Hematopoietic multipotent progenitor cell treated with erythropoietin and hydrocortisone succinate and interleukin-3 and kit ligand, for 15 days (in vitro differentiated cells): ENCODE measurements around the gene CLECL1.
"Not testable (repeated sequence)": the region's sequence is repeated elsewhere in the genome, so short reads cannot be mapped to it uniquely, and the experiment has no call there.

Experiments
- DNase-seq: peaks from one replicate; pipeline ENCODE4 v3.0.0-alpha.2; 2015; ENCODE audit warnings: low spot score

Gene CLECL1

DNA sequence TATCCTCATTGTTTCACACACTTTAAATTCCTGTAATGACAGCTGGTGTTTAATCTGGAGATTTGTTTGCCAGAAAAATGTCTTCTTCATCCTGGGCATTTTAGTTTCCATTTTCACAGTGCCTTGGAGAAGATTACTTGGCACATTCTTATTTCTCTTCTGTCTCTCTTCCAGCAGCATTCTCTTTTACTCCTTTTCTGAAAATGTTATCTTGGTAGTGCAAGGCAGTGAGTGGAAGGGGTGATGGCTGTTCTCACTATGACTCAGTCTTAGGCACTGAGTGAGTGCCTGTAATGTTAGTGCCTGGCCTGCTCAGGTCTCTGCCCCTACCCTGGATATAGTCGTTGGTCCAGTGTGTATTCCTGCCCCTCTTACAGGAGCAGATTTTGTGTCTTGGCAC, 13.1 kb downstream of the CLECL1 start:
- DNase-seq: no peak

DNA sequence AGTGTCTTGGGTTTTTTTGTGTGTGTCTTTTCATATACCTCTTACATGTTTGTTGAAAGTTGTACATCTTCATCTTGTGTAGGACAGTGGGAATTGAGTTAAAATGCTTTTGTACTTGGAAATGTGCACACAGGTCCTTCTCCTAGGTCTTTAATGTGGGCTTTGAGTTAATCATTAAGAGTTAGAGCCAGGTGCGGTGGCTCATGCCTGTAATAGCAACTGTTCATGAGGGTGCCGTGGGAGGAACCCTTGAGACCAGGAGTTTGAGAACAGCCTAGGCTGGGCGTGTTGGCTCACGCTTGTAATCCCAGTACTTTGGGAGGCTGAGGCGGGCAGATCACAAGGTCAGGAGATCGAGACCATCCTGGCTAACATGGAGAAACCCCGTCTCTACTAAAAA, 13.9 kb downstream of the CLECL1 start:
- DNase-seq: no peak

DNA sequence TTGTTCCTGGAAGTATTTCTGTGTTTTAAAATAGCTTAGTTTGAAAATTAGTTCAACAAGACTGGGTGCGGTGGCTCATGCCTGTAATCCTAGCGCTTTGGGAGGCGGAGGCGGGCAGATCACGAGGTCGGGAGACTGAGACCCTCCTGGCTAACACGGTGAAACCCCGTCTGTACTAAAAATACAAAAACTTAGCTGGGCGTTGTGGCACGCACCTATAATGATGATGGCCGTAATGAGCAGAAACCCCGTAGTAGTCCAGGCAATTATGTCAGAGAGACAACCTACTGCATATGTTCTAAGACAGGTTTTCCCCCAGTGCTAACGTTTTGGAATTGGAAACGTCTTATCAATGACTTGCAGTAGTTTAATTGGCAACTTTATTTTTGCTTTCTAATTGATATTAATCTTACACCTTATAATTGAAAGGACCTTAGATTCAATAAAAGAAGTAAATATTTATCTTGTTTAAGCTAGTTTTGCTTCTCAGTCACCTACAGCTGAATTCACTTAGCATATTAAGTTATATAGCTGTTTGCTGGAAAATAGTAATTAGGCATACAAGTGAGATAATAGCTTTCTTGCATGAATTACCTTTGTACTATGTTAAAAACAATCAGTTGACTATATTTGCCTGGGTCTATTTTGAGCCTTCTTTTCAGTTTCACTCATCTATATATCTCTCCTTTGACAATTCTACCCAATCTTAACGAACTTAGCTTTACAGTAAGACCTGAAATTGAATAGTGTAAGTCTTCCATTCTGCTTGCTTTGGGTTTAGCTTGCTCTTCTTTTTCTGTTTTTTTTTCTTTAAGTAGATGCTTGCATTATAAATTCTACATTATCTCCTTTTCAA, 15.6 kb downstream of the CLECL1 start:
- no peak for DNase-seq

DNA sequence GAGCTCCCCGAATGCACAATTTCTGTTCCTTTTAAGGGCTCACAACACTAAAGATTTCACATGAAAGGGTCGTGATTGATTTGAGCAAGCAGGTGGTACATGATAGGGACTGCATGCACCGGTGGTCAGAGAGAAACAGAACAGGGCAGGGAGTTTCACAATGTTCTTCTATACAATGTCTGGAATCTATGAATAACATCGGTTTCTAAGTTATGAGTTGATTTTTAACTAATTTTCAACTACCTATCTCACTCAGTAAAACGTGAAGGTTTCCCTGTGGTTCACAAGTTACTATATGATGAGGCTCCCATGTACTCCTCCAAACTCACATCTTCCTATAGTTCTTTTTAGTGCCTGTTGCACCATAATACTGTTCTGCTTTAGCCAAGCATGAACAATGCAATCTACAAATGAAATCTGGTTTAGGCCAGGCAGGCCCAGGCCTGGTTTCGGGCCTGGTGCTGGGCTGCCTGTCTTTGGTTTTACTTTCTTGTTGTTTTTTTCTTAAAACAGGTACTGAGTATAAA, 19.8 kb downstream of the CLECL1 start:
- DNase-seq: not testable (repeated sequence)

DNA sequence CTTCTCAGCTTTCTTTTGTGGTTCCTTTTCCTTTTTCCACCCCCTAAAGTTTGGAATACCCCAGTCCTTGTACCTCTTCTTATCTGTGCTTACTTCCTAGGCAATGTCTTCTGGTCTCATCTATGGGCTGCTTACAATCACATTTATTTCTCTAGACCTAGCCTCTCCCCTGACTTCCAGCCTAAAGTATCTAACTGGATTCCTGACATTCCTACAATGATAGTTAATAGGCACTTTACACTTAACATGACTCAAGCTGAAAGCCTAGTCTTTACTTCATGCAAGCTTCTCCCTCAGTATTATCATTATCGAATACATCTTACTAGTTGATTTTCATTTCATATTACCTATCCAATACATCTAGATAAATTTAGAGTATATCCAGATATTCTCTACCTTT, 21.2 kb downstream of the CLECL1 start:
- no peak for DNase-seq

DNA sequence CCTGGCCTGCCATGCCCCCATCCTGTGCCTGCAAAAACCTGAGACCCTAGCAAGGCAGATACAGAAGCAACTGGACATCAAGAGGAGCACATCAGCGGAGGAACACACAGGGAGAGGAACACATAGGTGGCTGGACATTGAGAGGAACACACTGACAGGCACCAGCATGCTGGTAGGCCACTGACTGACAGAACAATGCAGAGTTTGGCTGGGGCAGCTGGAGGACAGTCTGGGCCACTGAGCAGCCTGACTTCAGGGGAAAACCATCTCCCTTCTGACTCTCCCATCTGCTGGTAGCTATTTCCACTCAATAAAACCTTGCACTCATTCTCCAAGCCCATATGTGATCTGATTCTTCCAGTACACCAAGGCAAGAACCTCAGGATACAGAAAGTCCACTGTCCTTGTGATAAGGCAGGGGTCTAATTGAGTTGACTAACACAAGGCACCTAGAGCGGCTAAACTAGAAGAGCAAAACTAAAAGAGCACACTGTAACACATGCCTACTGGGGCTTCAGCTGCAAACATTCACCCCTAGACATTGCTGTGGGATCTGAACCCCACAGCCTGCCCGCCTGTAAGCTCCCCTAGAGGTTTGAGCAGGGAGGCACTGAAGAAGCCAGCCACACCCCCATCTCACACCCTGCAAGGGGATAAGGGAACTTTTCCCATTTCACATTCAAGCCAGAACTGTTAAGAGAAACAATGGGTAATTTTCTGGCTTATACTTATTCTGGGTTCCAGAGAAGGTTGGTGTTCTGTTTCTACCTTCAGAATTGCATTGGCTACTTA, 22.1 kb downstream of the CLECL1 start:
- no peak for DNase-seq

DNA sequence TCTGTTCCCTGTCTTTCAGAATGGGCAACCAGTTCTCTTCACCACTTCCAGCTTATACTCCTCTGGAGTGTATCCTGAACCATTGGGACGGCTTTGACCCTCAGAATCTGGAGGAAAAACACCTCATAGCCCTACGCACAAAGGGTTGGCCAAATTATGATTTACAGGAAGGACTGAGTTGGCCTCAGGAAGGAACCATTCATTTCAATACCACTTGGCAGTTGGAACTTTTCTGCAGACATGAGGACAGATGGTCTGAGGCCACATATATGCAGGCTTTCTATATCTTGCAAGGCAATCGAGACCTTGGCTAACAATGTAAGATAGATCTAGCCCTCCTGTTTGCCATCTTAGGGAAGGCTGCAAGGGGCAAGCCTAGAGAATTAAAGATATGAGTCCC, 24.0 kb downstream of the CLECL1 start:
- no peak for DNase-seq

DNA sequence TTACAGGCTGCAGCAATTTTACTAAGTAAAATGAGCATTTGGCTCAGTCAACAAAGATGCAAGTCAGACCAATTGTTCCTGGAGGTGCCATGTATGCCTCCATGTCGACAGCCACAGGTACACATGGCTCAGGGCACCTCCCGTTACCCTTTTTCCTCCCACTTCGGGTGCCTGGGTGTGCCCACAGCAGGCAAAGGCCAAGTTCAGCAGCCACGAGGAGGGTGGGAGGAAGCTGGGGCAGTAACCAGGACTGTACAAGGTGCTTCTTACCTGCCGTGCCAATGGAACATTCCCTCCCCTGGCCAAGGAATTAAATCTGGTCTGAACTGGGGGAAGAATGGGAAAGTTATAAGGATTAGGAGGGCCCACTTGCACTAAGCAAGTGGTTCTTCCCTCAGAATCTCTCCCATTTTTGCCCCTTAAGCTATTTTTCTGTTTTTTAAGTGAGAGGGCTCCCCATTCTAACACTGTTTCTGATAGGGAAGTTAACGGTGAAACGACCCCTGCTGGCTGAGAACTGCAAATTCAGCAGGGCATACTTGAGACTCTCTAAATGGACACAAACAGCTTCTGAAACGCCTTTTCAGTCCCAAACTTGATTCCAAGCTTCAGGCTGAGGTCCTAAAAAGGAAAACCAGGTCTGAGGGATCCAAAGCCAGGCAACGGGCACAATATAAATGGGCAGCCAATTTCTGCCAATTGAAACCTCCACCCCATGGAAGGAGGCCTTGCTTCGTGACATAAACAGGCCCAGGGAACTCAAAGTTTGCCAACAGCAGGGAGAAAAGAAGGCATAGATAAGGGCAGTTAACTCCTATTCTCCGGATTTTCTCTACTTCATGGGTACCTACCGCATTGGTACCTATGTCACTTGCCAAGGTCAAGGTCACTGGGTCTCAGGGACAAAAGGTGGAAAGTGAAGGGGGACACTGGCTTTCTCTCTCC, 24.8 kb downstream of the CLECL1 start:
- DNase-seq: peak; percentile 68

DNA sequence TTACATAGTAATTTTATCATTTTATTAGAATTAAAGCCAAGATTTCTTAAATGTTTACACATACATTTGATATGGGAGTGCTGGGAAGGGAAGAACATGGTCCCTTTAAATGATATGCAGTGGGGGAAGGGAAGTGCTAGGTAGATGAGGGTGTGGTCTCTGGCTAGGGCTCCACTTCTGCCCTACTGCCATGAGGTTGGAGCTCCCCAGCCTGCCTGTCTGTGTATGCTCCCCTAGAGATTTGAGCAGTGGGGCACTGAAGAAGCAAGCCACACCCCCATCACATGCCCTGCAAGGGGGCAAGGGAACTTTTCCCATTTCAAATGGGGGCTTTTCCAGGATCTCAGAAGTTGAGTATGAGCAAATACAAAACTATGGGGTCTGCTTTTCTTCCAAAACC, 25.5 kb downstream of the CLECL1 start:
- no peak for DNase-seq

DNA sequence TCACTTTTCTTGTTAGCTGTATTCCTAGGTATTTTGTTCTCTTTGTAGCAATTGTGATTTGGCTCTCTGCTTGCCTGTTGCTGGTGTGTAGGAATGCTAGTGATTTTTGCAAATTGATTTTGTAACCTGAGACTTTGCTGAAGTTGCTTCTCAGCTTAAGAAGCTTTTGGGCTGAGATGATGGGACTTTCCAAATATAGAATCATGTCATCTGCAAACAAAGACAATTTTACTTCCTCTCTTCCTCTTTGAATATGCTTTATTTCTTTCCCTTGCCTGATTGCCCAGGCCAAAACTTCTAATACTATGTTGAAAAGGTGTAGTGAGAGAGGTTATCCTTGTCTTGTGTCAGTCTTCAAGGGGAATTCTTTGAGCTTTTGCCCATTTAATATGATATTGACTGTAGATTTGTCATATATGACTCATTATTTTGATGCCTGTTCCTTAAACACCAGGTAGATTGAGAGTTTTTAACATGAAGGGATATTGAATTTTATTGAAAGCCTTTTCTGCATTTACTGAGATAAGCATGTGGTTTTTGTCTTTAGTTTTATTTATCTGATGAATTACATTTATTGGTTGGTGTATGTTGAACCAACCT, 26.7 kb downstream of the CLECL1 start:
- DNase-seq: no peak

DNA sequence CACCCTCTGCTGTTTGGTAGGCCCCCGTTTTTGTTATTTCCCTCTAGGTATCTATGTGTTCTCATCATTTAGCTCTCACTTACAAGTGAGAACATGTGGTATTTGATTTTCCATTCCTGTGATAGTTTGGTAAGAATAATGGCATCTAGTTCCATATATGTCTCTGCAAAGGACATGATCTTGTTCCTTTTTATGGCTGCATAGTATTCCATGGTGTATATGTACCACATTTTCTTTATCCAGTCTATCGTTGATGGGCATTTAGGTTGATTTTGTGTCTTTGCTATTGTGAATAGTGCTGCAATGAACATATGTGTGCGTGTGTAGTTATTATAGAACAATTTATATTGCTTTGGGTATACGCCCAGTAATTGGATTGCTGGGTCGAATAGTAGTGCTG, 28.3 kb downstream of the CLECL1 start:
- not testable (repeated sequence) for DNase-seq

DNA sequence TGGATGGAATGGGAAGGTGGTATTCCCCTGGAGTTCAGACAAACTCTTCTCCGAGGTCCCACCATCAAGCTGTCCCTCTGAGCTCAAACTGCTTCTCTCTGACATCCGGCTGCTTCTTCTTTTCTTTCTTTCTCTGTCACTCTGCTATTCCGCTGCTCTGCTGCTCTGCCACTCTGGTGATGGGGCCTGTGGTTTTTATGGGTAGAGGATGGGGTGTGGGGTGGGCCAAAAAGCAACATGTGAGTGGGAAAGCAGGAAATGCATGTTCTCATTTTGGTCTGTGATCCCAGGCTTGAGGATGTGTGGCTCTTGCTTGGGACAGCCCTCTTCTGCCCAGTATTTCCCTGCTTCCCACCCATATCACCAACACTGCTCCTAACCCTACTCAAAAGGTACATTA, 30.6 kb downstream of the CLECL1 start:
- no peak for DNase-seq

DNA sequence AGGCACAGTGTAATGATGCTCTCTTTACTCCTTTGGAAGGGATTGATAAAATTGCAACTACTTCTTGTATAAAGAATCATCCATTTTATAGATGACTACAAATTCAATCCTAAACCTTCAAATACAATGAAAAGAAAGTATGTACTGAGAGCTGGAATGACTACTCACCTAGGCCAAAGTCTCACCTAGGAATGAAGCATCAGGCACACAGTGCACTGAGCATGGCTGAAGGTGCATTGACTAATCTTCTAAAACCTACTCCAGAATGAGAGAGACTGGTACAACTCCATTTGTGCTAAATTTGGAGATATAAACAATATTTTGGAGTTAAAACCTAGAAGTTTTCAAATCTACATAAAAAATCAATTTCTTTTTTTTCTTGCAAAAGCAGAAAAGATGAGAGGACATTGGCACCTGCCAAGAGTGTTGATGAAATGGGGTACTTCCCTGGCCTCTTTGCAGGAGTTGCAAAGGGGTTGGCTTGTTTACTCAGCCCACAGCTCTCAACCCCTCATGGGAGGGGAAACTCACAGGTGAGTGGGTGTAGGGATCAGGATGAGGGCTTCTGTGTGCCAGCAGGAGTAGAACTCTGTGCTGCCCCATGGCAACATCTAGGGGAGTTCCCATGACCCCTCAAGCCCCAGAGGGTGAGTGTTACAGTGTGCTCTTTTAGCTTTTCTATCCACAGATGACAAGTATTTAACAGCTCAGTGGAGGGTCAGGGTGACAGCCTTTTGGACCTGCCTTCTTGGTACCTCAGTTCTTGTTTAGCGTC, 31.3 kb downstream of the CLECL1 start:
- no peak for DNase-seq

DNA sequence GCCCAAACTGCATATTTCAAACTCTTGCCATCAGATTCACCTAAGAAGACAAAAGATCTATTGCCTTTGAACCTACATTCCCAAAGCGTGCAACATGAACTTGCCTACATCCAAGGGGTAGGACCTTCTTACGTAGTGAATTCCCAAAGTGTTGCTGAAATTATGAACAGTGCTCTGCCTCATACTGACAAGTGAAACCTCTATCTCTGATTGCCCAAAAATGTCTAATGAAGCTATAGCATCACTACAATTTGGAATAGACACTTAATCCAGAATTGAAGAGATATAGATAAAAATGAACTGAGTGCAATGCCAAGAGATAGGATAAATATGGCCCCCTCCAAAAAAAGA, 32.3 kb downstream of the CLECL1 start:
- DNase-seq: no peak

DNA sequence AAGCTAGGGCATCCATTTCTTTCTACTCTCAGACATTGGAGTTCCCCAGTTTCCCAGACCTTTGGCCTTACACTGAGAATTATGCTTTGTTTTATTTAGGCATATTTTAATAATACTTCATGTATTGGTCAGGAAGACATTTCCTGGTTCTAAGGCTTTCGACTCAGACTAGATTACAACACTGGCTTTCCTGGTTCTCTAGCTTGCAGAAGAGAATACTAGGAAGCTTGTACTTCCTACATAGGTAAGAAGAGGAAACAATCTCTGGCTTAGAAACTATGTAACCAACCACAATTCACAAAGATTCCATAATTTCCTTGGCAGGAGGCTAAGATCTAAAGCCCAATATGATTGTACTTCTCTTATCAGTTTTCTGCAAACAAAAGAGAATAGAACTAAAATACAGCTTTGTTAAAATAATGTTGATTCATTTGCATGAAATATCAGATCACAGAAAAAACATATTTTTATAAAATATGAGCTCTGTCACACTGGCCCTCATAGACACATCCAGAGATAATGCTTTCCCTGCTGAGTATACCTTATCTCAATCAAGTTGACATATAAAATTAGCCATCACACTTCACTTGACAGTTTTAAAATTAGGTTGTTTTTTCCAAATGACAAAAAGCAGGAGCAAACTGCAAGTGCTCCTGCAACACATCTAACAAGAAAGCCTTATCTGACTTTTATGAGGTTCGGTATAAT, 32.8 kb downstream of the CLECL1 start:
- DNase-seq: no peak

DNA sequence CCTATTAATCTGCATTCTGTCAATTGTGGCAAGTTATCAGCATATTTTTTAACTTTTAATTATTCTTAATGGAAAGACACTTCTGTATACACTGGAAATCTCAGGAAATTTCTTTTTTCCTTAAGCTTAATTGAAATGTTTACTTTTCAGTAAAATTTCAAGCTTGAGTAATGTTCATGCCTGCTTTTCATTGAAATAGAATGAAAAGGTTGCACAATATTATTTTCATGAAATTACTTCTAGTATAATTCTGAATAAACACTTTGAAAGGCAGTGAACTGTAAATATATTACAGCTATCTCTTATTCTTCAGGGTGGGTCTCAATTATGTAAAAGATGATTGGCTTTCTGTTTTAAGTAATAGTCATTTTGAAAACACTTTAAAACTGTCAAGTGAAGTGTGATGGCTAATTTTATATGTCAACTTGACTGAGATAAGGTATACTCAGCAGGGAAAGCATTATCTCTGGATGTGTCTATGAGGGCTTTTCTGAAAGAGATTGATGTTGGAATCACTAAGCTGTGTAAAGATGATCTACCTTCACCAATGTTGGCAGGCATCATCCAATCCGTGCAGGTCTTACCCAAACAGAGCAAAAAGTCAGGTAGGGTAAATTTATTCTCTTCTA, 33.5 kb downstream of the CLECL1 start:
- DNase-seq: no peak

DNA sequence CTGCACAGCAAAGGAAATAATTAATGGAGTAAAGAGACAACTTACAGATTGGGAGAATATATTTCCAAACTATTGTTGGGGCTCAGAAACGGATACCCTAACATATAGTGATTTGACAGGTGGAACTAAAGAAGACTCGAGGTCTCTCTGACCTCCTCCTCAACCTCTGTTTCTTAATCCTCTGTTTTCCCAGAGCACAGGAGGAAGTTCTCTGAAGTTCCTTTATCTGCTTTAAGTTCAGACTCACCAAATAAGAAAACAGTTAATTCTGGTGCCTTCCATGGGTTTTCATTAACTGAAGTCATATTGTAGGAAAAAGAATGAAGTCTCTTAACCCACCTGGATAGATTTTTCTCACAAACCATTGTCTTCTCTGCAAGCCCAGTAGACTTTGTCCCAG, 34.2 kb downstream of the CLECL1 start:
- DNase-seq: no peak

DNA sequence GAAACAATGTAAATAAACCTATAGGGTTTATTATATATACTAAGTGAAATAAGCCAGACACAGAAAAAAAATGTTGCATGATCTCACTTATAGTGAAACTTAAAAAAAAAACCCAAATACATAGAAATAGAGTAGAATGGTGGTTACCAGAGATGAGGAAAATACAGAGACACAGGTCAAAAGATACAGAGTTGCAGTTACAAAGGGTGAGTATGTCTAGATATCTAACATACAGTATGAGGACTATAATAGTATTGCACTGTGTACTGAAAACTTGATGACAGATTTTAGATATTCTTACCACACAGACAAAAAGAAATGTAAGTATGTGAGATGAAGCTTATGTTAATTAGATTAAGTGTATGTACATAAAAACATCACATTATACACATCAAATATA, 35.3 kb downstream of the CLECL1 start:
- no peak for DNase-seq

DNA sequence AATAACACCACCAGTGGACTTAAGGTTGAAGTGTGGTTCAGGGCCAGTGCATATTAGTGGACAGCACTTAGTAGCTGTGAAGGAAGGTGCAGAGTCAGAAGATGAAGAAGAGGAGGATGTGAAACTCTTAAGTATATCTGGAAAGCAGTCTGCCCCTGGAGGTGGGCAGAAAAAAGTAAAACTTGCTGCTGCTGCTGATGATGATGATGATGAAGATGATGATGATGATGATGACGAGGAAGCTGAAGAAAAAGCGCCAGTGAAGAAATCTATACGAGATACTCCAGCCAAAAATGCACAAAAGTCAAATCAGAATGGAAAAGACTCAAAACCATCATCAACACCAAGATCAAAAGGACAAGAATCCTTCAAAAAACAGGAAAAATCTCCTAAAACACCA, 37.2 kb downstream of the CLECL1 start:
- DNase-seq: not testable (repeated sequence)

DNA sequence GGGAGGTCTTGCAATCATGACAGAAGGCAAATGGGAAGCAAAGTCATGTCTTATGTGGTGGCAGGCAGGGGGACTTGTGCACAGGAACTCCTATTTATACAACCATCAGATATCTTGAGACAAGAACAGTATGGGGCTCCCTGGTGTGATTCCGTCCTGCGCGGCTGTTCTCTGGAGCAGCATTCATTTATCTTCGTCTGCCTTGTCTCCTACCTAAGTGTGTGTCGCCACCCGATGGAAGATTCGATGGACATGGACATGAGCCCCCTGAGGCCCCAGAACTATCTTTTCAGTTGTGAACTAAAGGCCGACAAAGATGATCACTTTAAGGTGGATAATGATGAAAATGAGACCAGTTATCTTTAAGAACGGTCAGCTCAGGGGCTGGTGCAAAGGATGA, 37.7 kb downstream of the CLECL1 start:
- DNase-seq: not testable (repeated sequence)
